Fibroblast of lung (primary cell): ENCODE results near the gene CLDN10. TPM values are rescaled to one million over a fixed set of nuclear protein-coding genes. Genes with fewer than 3 reads are reported as not detected.
A peak's percentile ranks its signal among the peaks of the same experiment; 100 is the strongest.

Source experiments
- DNase-seq, 2 donors: peaks; one replicate each; pipeline versions ENCODE4 v3.0.0 to v3.0.0-alpha.2; 2010; ENCODE audit warnings: low read depth in 2 of 2
- H2AFZ ChIP-seq: 2 replicates; pipeline ENCODE4 v1.5.1; 2012; ENCODE audit warnings: low read length, control low read depth, inconsistent platforms
- H3K27ac ChIP-seq: 2 replicates; pipeline ENCODE4 v1.5.1; 2011; ENCODE audit warnings: low read length, control low read depth; ENCODE audit not compliant: insufficient read depth
- H3K27me3 ChIP-seq: 2 replicates; pipeline ENCODE4 v1.5.1; 2011; ENCODE audit warnings: mild to moderate bottlenecking, low read length; ENCODE audit not compliant: control insufficient read depth, insufficient read depth
- H3K36me3 ChIP-seq: 2 replicates; pipeline ENCODE4 v1.5.1; 2011; ENCODE audit warnings: low read length; ENCODE audit not compliant: control insufficient read depth, insufficient read depth
- H3K4me1 ChIP-seq: 2 replicates; pipeline ENCODE4 v1.5.1; 2011; ENCODE audit warnings: low read length; ENCODE audit not compliant: control insufficient read depth, insufficient read depth; ENCODE audit errors: extremely low read depth
- H3K4me2 ChIP-seq: 2 replicates; pipeline ENCODE4 v1.5.1; 2011; ENCODE audit warnings: low read length, control low read depth; ENCODE audit not compliant: insufficient read depth; ENCODE audit errors: extremely low read depth
- H3K4me3 ChIP-seq, 4 experiments: fragments of 200-600 bp in 1 of 4; sonication (generic) in 1 of 4; replicated peaks in 1 of 4; 2 replicates each; pipeline ENCODE4 v1.5.1; 2011 to 2016; ENCODE audit warnings: low read length in 4 of 4, low read depth in 3 of 4, mild to moderate bottlenecking in 3 of 4, control low read depth in 2 of 4, inconsistent platforms in 1 of 4, mixed read lengths in 1 of 4; ENCODE audit not compliant: insufficient read depth in 1 of 4; ENCODE audit errors: control extremely low read depth in 1 of 4
- H3K79me2 ChIP-seq: 2 replicates; pipeline ENCODE4 v1.5.1; 2012; ENCODE audit warnings: mild to moderate bottlenecking, low read length, inconsistent platforms; ENCODE audit not compliant: control insufficient read depth, insufficient read depth
- H3K9ac ChIP-seq: 2 replicates; pipeline ENCODE4 v1.5.1; 2011; ENCODE audit warnings: mild to moderate bottlenecking, low read length, control low read depth; ENCODE audit not compliant: insufficient read depth
- H3K9me3 ChIP-seq: 2 replicates; pipeline ENCODE4 v1.5.1; 2012; ENCODE audit warnings: low read depth, low read length; ENCODE audit not compliant: control insufficient read depth, insufficient read depth
- H4K20me1 ChIP-seq: 2 replicates; pipeline ENCODE4 v1.5.1; 2011; ENCODE audit warnings: low read length; ENCODE audit not compliant: control insufficient read depth, insufficient read depth; ENCODE audit errors: extremely low read depth
- EZH2 ChIP-seq: IDR thresholded peaks from 2 replicates; pipeline ENCODE4 v1.5.1; 2012; ENCODE audit warnings: low read length, control low read depth, mild to moderate bottlenecking; ENCODE audit errors: missing control alignments
- polyA plus RNA-seq, 2 donors: library from polyadenylated mRNA; depleted of rRNA in 1 of 2; stranded (reverse) in 1 of 2; unstranded in 1 of 2; fragments of >200 nt; gene quantifications; 2 replicates each; pipeline ENCODE4 v1.2.1, GENCODE V29; 2011 to 2012; ENCODE audit warnings: missing spikeins in 1 of 2
- total RNA-seq: library from RNA; depleted of rRNA; stranded (reverse); fragments of >200 nt; gene quantifications from 2 replicates; pipeline ENCODE4 v1.2.1, GENCODE V29; 2014
- TF ChIP-seq, protein P1 (sequence below), 2 donors: IDR thresholded peaks in 1 of 2; conservative IDR thresholded peaks in 1 of 2; 1 replicate in 1 of 2; 2 replicates in 1 of 2; pipeline ENCODE4 v1.5.1; 2011 to 2012; ENCODE audit warnings: low read length in 2 of 2, control low read depth in 1 of 2, inconsistent platforms in 1 of 2, low read depth in 1 of 2, mild to moderate bottlenecking in 1 of 2

CLDN10 gene
- total and polyA plus RNA-seq, 2 donors (not counting 1 experiment from before 2014, with no cell fraction given), result not detected

DNA sequence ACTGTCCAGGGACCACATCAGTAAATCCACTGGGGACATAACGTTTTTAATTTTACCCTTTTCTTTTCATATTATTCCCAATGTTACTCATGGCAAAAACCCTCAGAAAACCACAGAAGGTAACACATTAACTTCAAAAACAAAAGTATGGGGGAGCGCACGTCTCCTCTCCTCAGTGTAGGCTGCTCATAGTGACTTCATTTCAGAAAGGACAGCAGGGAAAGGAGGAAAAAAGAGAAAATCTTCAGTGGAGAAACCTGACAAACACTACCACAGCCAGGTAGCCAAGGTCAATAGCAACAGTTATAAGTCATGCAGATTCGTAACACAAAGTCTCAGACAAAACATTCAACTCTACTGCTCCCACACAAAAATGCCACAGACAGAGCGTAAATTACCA is 70.6 kb downstream of the CLDN10 start:
- Histone ChIP-seq H3K27me3 (no peaks in the 10 kb centered on the region), H3K4me1 (no peaks in the 10 kb centered on the region), H3K27ac (no peak overlapping the region), H3K9ac (no peak overlapping the region), H3K4me3 (no peak overlapping the region), H3K36me3 (peaks cover 6% of the 10 kb centered on the region), H3K9me3 (no peaks in the 10 kb centered on the region), H4K20me1 (no peaks in the 10 kb centered on the region), H2AFZ (no peak overlapping the region), H3K79me2 (no peaks in the 10 kb centered on the region), H3K4me2 (no peak overlapping the region)
- DNase-seq, result peak in 1 of 2 donors; percentile 35
- TF ChIP-seq EZH2, result no peak
- TF ChIP-seq, protein P1, sequence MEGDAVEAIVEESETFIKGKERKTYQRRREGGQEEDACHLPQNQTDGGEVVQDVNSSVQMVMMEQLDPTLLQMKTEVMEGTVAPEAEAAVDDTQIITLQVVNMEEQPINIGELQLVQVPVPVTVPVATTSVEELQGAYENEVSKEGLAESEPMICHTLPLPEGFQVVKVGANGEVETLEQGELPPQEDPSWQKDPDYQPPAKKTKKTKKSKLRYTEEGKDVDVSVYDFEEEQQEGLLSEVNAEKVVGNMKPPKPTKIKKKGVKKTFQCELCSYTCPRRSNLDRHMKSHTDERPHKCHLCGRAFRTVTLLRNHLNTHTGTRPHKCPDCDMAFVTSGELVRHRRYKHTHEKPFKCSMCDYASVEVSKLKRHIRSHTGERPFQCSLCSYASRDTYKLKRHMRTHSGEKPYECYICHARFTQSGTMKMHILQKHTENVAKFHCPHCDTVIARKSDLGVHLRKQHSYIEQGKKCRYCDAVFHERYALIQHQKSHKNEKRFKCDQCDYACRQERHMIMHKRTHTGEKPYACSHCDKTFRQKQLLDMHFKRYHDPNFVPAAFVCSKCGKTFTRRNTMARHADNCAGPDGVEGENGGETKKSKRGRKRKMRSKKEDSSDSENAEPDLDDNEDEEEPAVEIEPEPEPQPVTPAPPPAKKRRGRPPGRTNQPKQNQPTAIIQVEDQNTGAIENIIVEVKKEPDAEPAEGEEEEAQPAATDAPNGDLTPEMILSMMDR (conservative IDR thresholded peaks at IDR 0.05 in 1 of 2, IDR thresholded peaks at IDR 0.05 in 1 of 2; ENCODE audit: low read depth in 1 of 2, low read length in 2 of 2), result no peak

DNA sequence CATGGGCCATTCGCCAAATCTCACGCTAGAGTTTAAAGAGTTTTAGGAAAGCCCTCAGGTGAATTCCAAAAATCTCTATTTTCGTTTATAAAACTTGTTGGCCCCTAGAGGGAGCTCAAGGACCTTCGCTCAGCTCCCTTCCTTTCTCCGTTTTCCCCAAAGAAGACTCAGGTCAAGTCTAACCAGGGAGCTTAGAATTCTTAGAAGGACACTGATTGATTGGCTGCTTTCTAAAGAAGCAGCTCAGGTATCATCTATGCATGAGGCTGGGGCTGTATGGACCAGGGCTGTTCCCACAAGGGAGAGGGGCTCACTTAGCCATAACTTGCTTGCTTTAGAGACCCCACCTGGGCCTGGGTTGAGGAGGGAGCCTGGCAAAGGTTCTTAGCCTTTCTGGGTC is 71.5 kb downstream of the CLDN10 start:
- H3K9me3 ChIP-seq, result no peaks in the 10 kb centered on the region
- no peaks in the 10 kb centered on the region for H3K27me3 ChIP-seq
- no peaks in the 10 kb centered on the region for H4K20me1 ChIP-seq
- H3K4me2 ChIP-seq, result no peak overlapping the region
- TF ChIP-seq, protein P1 (conservative IDR thresholded peaks at IDR 0.05 in 1 of 2, IDR thresholded peaks at IDR 0.05 in 1 of 2; ENCODE audit: low read depth in 1 of 2, low read length in 2 of 2), result peak; percentile 63 to 68
- no peak for TF ChIP-seq EZH2
- H3K27ac ChIP-seq, result no peak overlapping the region
- H3K79me2 ChIP-seq, result no peaks in the 10 kb centered on the region
- H3K9ac ChIP-seq, result no peak overlapping the region
- no peak overlapping the region for H2AFZ ChIP-seq
- peak; percentile 52 to 72 for DNase-seq
- peaks cover 7% of the 10 kb centered on the region for H3K36me3 ChIP-seq
- no peak overlapping the region for H3K4me3 ChIP-seq
- H3K4me1 ChIP-seq, result no peaks in the 10 kb centered on the region

DNA sequence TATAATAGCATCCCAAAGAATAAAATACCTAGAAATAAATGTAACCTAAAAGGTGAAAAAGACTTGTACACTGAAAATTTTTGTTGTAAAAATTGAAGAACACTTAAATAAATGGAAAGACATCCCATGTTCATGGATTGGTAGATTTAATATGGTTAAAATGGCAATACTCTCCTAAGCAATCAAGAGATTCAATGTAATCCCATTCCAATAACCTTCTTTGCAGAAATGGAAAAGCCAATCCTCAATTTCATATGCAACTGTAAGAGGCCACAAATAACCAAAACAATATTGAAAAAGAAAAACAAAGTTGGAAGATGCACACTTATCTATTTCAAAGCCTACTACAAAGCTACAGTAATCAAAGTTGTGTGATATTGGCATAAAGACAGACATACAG is 74.2 kb downstream of the CLDN10 start:
- no peak overlapping the region for H3K4me3 ChIP-seq
- no peaks in the 10 kb centered on the region for H3K79me2 ChIP-seq
- H4K20me1 ChIP-seq, result no peaks in the 10 kb centered on the region
- no peak overlapping the region for H2AFZ ChIP-seq
- peaks cover 14% of the 10 kb centered on the region for H3K36me3 ChIP-seq
- H3K4me2 ChIP-seq, result no peak overlapping the region
- H3K4me1 ChIP-seq, result no peaks in the 10 kb centered on the region
- no peak overlapping the region for H3K27ac ChIP-seq
- no peak overlapping the region for H3K9ac ChIP-seq
- H3K9me3 ChIP-seq, result no peaks in the 10 kb centered on the region
- TF ChIP-seq EZH2, result no peak
- TF ChIP-seq, protein P1 (conservative IDR thresholded peaks at IDR 0.05 in 1 of 2, IDR thresholded peaks at IDR 0.05 in 1 of 2; ENCODE audit: low read depth in 1 of 2, low read length in 2 of 2), result no peak
- no peak for DNase-seq
- no peaks in the 10 kb centered on the region for H3K27me3 ChIP-seq
